A549 (cell line): ENCODE data around the gene UGT2B15. TPM values are rescaled to one million over a fixed set of nuclear protein-coding genes. Genes with fewer than 3 reads are reported as not detected.

Experiments used
- ATAC-seq, 2 experiments: fragments of 200-7000 bp in 1 of 2; fragments of >200 bp in 1 of 2; cut with Nextera tagmentation in 1 of 2; cut with Tn5 transposase in 1 of 2; 3 replicates each; pipeline versions ENCODE4 v1.8.0 to v1.9.1; 2018 to 2020; ENCODE audit warnings: mild to moderate bottlenecking in 1 of 2, moderate library complexity in 1 of 2
- CTCF ChIA-PET: fragments of 300-600 bp; sonication (Branson Sonifier 250); formaldehyde crosslinking; extraction: SDS; loops from one replicate; lab custom pipeline; 2021; ENCODE audit warnings: antibody characterized with exemption, inconsistent platforms; lab: Yijun Ruan, JAX
- POLR2A ChIA-PET: fragments of 350-600 bp; formaldehyde crosslinking; extraction: SDS; loops from one replicate; lab custom pipeline; 2021; ENCODE audit warnings: antibody characterized with exemption, inconsistent platforms; lab: Yijun Ruan, JAX
- DNase-seq, 2 experiments: peaks; one replicate each; pipeline versions ENCODE4 v3.0.0 to v3.0.0-alpha.2; 2011 to 2016; ENCODE audit warnings: low read depth in 1 of 2, low spot score in 1 of 2
- FAIRE-seq: peaks from 2 replicates; lab custom pipeline; 2011; peaks lifted over from hg19 to GRCh38; lab: Jason Lieb, UNC
- H3K27ac ChIP-seq, 2 experiments: fragments of >200 bp; sonication (Bioruptor Twin); formaldehyde crosslinking; 3 replicates each; pipeline ENCODE4 v1.5.1; 2016 to 2017
- H3K4me1 ChIP-seq: fragments of >200 bp; sonication (Bioruptor Twin); formaldehyde crosslinking; 3 replicates; pipeline ENCODE4 v1.6.1; 2016
- H3K4me2 ChIP-seq: fragments of >200 bp; sonication (Bioruptor Twin); formaldehyde crosslinking; 3 replicates; pipeline ENCODE4 v1.6.1; 2016
- H3K4me3 ChIP-seq: fragments of >200 bp; sonication (Bioruptor Twin); formaldehyde crosslinking; 3 replicates; pipeline ENCODE4 v1.5.1; 2016
- H3K9me3 ChIP-seq: fragments of >200 bp; sonication (Bioruptor Twin); formaldehyde crosslinking; 3 replicates; pipeline ENCODE4 v1.6.1; 2016
- ATOH8 ChIP-seq: fragments of 250-450 bp; sonication (Bioruptor Pico); IDR thresholded peaks from 2 replicates; pipeline ENCODE4 v1.5.0; 2020; ENCODE audit warnings: low read depth, mild to moderate bottlenecking, moderate library complexity
- CBX2 ChIP-seq: fragments of 200-600 bp; sonication (generic); IDR thresholded peaks from 2 replicates; pipeline ENCODE4 v1.6.1; 2016; ENCODE audit warnings: low read depth, mild to moderate bottlenecking, borderline replicate concordance
- E2F6 ChIP-seq: IDR thresholded peaks from 2 replicates; pipeline ENCODE4 v1.6.1; 2012; ENCODE audit warnings: low read depth, borderline replicate concordance
- EHF ChIP-seq: fragments of 250-450 bp; sonication (Bioruptor Pico); IDR thresholded peaks from 2 replicates; pipeline ENCODE4 v1.5.0; 2020; ENCODE audit warnings: mild to moderate bottlenecking
- FOSL2 ChIP-seq, 2 experiments: fragments of 450-650 bp in 1 of 2; fragments of >200 bp in 1 of 2; sonication (Bioruptor Twin) in 1 of 2; formaldehyde crosslinking; IDR thresholded peaks; 2 replicates each; pipeline versions ENCODE4 v1.5.0 to v1.6.1; 2016 to 2020; ENCODE audit warnings: mild to moderate bottlenecking in 1 of 2, moderate library complexity in 1 of 2
- FOXS1 ChIP-seq: fragments of 250-450 bp; sonication (Bioruptor Pico); IDR thresholded peaks from 2 replicates; pipeline ENCODE4 v1.5.0; 2020; ENCODE audit warnings: mild to moderate bottlenecking, moderate library complexity
- GATA3 ChIP-seq: IDR thresholded peaks from 2 replicates; pipeline ENCODE4 v1.6.1; 2012; ENCODE audit warnings: borderline replicate concordance
- HES2 ChIP-seq: fragments of >200 bp; sonication (Bioruptor Twin); formaldehyde crosslinking; IDR thresholded peaks from 2 replicates; pipeline ENCODE4 v1.6.1; 2016
- HMGXB4 ChIP-seq: fragments of 250-450 bp; sonication (Bioruptor Pico); IDR thresholded peaks from 2 replicates; pipeline ENCODE4 v1.5.0; 2021; ENCODE audit warnings: mild to moderate bottlenecking, moderate library complexity, borderline replicate concordance
- HOXA7 ChIP-seq: fragments of 250-450 bp; sonication (Bioruptor Pico); IDR thresholded peaks from 2 replicates; pipeline ENCODE4 v1.5.0; 2020; ENCODE audit warnings: mild to moderate bottlenecking, moderate library complexity
- HOXB5 ChIP-seq: fragments of 250-450 bp; sonication (Bioruptor Pico); IDR thresholded peaks from 2 replicates; pipeline ENCODE4 v1.5.0; 2020; ENCODE audit warnings: mild to moderate bottlenecking, moderate library complexity
- MAFK ChIP-seq: fragments of 450-650 bp; IDR thresholded peaks from 2 replicates; pipeline ENCODE4 v1.6.1; 2014; ENCODE audit not compliant: partially characterized antibody
- MYC ChIP-seq: IDR thresholded peaks from 2 replicates; pipeline ENCODE4 v1.6.1; 2012; ENCODE audit warnings: mild to moderate bottlenecking, inconsistent platforms, low read length, improper control_type of control experiment, borderline replicate concordance
- PBX3 ChIP-seq: IDR thresholded peaks from 2 replicates; pipeline ENCODE4 v1.6.1; 2012
- RAD21 ChIP-seq, 2 experiments: fragments of >200 bp in 1 of 2; sonication (Bioruptor Twin) in 1 of 2; formaldehyde crosslinking in 1 of 2; IDR thresholded peaks in 1 of 2; conservative IDR thresholded peaks in 1 of 2; 2 replicates in 1 of 2; 3 replicates in 1 of 2; pipeline ENCODE4 v1.6.1; 2012 to 2018; ENCODE audit warnings: inconsistent platforms in 1 of 2
- RCOR1 ChIP-seq: fragments of 150-350 bp; IDR thresholded peaks from 2 replicates; pipeline ENCODE4 v1.6.1; 2014; ENCODE audit warnings: antibody characterized with exemption, low read length, low read depth
- REST ChIP-seq: fragments of 200-600 bp; sonication (generic); IDR thresholded peaks from 2 replicates; pipeline ENCODE4 v1.6.1; 2016; ENCODE audit warnings: antibody characterized with exemption, mild to moderate bottlenecking, moderate library complexity
- RNF2 ChIP-seq: fragments of 200-600 bp; sonication (generic); IDR thresholded peaks from 2 replicates; pipeline ENCODE4 v1.6.1; 2016; ENCODE audit warnings: low read depth, mild to moderate bottlenecking, antibody characterized with exemption, moderate library complexity, borderline replicate concordance
- SMC3 ChIP-seq: fragments of >200 bp; sonication (Bioruptor Twin); formaldehyde crosslinking; IDR thresholded peaks from 3 replicates; pipeline ENCODE4 v1.6.1; 2018; ENCODE audit warnings: inconsistent platforms
- TFCP2L1 ChIP-seq: fragments of 250-450 bp; sonication (Bioruptor Pico); IDR thresholded peaks from 2 replicates; pipeline ENCODE4 v1.5.0; 2021; ENCODE audit warnings: mild to moderate bottlenecking
- ZSCAN20 ChIP-seq: fragments of 250-450 bp; sonication (Bioruptor Pico); IDR thresholded peaks from 2 replicates; pipeline ENCODE4 v1.8.0; 2022; ENCODE audit warnings: mild to moderate bottlenecking, moderate library complexity
- WGBS: methylation state at CpG from one replicate; pipeline ENCODE4 v1.1.6; 2017; ENCODE audit errors: missing lambda C conversion rate; 5-methylcytosine and 5-hydroxymethylcytosine counted together
- polyA plus RNA-seq, 4 experiments: library from polyadenylated mRNA; depleted of rRNA in 3 of 4; stranded (reverse); fragments of >200 nt; fragmentation: RNase III in 1 of 4; extraction: RNeasy Plus Mini Kit Qiagen cat#74134 plus additional on column Dnase treatment in 1 of 4; gene quantifications; 2 replicates in 3 of 4; 3 replicates in 1 of 4; pipeline ENCODE4 v1.2.3, GENCODE V29; 2011 to 2017

UGT2B15 gene
- polyA plus RNA-seq, 2 of the 4 experiments (the other 2 are of a cell fraction): 0.08 to 0.80 TPM

- Histone ChIP-seq H3K4me1 (no peaks in the 10 kb centered on the region), H3K27ac (no peak overlapping the region), H3K4me3 (no peak overlapping the region), H3K9me3 (no peaks in the 10 kb centered on the region), H3K4me2 (no peak overlapping the region)
- ATAC-seq: no peak
- ChIA-PET POLR2A (no interaction called here), CTCF (no interaction called here)
- no peak for TF ChIP-seq HOXB5 (CRISPR knock-in tag)
- peak; percentile 86 for TF ChIP-seq MAFK
- no peak for DNase-seq
- 91% methylated on average over 9 of the region's 11 CpGs for WGBS
- no peak for FAIRE-seq
Observed at GRCh38 chr4:68615699-68616422, 54.6 kb downstream of the UGT2B15 start.

- no peak for ATAC-seq
Observed at GRCh38 chr4:68613752-68614151, 56.7 kb downstream of the UGT2B15 start.

GRCh38 chr4:68606240-68606639 is 64.2 kb downstream of the UGT2B15 start:
- ChIA-PET CTCF (no interaction called here), POLR2A (no interaction called here)
- DNase-seq: no peak
- Histone ChIP-seq H3K9me3 (no peaks in the 10 kb centered on the region), H3K4me1 (no peaks in the 10 kb centered on the region), H3K27ac (no peak overlapping the region), H3K4me3 (no peak overlapping the region), H3K4me2 (no peak overlapping the region)
- no peak for FAIRE-seq
- WGBS: 95% methylated on average over 1 of the region's 1 CpG
- ATAC-seq: no peak
- TF ChIP-seq PBX3: no peak
- TF ChIP-seq RAD21 (conservative IDR thresholded peaks at IDR 0.05 in 1 of 2, IDR thresholded peaks at IDR 0.05 in 1 of 2): no peak
- no peak for TF ChIP-seq HMGXB4 (CRISPR knock-in tag)
- TF ChIP-seq ZSCAN20 (CRISPR knock-in tag): no peak
- no peak for TF ChIP-seq TFCP2L1
- TF ChIP-seq FOXS1 (CRISPR knock-in tag): no peak
- TF ChIP-seq MAFK: no peak
- TF ChIP-seq HES2: no peak
- no peak for TF ChIP-seq RCOR1
- TF ChIP-seq HOXB5 (CRISPR knock-in tag): no peak
- TF ChIP-seq HOXA7 (CRISPR knock-in tag): no peak
- TF ChIP-seq RNF2: no peak
- TF ChIP-seq GATA3: no peak
- TF ChIP-seq CBX2: no peak
- TF ChIP-seq FOSL2 (IDR thresholded peaks at IDR 0.05): no peak
- TF ChIP-seq FOSL2 (CRISPR knock-in tag; IDR thresholded peaks at IDR 0.05): no peak
- no peak for TF ChIP-seq SMC3
- TF ChIP-seq ATOH8 (CRISPR knock-in tag): no peak
- no peak for TF ChIP-seq REST

More at GRCh38 chr4:68613752-68614151, 56.7 kb downstream of the UGT2B15 start:
- TF ChIP-seq EHF (CRISPR knock-in tag) (no peak), MYC (no peak), TFCP2L1 (no peak), HES2 (no peak), E2F6 (no peak)
- Histone ChIP-seq H3K27ac (no peak overlapping the region), H3K4me1 (no peaks in the 10 kb centered on the region), H3K4me2 (no peak overlapping the region), H3K4me3 (no peak overlapping the region), H3K9me3 (no peaks in the 10 kb centered on the region)
- POLR2A ChIA-PET: no interaction called here
- CTCF ChIA-PET: no interaction called here
- WGBS: 9% methylated on average over 1 of the region's 1 CpG
- FAIRE-seq (no peak), DNase-seq (no peak)
